KOPT-K1 (cell line): Measurements from ENCODE around the gene PRR18.

Source experiments
- H3K27ac ChIP-seq: fragments of 200-600 bp; sonication (generic); 2 replicates; pipeline ENCODE4 v1.5.1; 2016; ENCODE audit warnings: antibody characterized with exemption, mild to moderate bottlenecking, low read depth, low read length; ENCODE audit not compliant: poor library complexity, severe bottlenecking
- H3K36me3 ChIP-seq: fragments of 200-600 bp; sonication (generic); 2 replicates; pipeline ENCODE4 v1.5.1; 2017; ENCODE audit warnings: antibody characterized with exemption, mild to moderate bottlenecking, low read length, moderate library complexity; ENCODE audit not compliant: insufficient read depth
- H3K9me3 ChIP-seq: fragments of 200-600 bp; sonication (generic); 2 replicates; pipeline ENCODE4 v1.5.1; 2017; ENCODE audit warnings: antibody characterized with exemption, low read length, mild to moderate bottlenecking; ENCODE audit not compliant: insufficient read depth, poor library complexity, severe bottlenecking

The PRR18 gene

DNA sequence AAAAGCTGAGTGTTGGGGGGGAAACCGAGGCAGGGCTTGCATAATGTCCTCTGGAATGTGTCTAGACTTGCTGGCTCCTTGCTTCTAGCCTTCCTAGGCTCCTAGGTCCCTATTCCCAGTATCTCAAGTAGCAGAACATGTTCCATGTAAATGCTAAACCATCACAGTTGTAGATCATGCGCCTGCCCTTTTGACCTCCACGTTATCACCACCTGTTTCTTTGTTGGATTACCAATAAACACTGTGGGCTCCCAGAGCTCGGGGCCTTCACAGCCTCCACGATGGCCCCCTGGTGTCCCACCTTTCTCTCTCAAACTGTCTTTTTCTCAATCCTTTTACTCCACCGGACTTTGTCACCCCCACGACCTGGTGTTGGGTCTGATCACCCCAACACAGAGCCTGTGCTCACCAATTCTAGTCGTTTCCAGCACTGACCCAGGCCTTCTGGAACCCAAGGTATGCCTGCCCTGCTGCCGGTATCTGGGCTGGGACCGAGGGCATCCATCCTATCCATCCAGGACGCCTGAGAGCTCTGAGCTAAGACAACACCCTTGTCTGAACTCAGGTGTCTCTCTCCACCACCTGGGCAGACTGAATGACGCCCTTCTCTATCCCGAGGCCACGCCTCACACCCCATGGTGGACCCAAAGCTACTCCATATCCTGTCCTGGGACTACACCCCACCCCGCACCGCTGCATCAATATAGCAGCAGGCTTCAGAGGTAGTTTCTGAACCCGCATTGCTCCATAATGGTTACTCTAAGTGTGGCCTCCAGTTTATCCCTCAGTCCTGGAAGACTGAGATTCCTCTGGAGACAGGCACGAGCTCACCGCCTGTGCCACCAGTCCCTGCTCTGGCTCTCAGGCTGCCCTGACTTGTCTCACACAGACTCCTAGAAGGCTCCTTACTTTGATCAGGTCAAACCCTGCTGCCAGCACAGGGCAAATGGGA lies 9.3 kb upstream of the PRR18 start:
- Histone ChIP-seq H3K27ac (no peak overlapping the region), H3K9me3 (no peaks in the 10 kb centered on the region)

DNA sequence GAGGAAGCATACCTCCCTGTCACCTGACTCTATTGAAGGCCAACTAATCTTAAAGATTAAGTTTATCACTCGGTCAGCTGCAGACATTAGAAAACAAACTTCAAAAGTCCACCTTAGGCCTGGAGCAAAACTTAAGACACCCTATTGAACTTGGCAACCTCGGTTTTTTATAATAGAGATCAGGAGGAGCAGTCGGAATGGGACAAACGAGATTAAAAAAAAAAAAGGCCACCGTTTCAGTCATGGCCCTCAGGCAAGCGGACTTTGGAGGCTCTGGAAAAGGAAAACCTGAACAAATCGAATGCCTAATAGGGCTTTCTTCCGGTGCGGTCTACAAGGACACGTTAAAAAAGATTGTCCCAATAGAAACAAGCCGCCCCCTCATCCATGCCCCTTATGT lies 7.2 kb upstream of the PRR18 start:
- no peak overlapping the region for H3K27ac ChIP-seq
- peaks cover 17% of the 10 kb centered on the region for H3K36me3 ChIP-seq
- no peaks in the 10 kb centered on the region for H3K9me3 ChIP-seq

More for the DNA sequence above, 9.3 kb upstream of the PRR18 start:
- peaks cover 35% of the 10 kb centered on the region for H3K36me3 ChIP-seq

DNA sequence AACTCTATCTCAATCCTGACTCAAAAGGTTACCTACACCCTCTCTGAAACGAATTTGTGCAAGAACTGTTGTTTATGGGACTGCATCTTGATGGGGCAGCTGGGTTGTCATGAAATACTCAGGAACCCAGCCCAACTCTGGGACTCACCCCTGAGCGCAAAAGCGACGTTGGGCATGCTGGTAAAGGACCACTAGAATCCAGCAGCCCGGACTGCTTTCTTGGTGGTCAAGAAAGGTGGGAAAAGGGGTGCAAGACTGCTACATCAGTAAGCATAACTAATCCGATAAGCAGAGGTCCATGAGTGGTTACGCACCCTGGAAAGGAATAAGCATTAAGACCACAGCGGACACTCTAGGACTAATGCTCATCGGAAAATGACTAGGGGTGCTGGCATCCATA lies 6.3 kb upstream of the PRR18 start:
- Histone ChIP-seq H3K9me3 (no peaks in the 10 kb centered on the region), H3K27ac (no peak overlapping the region), H3K36me3 (peaks cover 10% of the 10 kb centered on the region; the same call in 1 of the 2 replicates)

DNA sequence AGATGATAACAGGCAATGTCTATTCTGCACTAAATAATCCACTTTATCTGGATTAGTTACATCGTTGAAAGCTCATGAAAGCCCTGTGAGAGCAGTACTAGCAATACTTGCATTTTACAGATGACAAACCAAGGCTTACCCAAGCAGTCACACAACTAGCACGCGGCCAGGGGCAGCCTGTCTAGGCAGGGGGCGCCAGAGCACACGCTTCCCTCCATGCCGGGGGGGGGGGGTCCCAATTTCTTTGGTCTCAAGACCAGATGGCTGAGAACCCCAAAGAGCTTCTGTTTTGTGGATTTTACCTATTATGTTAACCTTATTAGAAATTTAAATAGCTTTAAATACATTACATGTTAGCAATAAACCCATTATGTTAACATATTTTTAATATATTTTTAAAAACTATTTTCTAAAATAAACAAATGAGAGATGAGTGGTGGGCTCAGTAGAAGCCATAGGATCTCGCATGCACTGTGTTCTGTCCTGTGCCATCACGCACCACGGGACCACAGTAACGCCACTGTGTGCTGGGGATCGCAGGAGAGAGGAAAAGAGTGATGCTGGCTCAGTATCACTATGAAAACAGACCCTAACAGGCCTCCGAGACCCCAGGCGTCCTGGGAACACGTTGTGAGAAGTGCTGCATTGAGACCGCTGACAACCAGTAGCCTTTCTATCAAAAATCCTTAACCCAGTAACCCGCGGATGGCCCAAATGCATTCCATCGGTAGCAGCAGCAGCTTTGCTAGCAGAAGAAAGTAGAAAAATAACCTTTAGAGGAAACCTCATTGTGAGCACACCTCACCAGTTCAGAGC lies 5.3 kb upstream of the PRR18 start:
- no peaks in the 10 kb centered on the region for H3K9me3 ChIP-seq
- 0 out of 2 replicates have a peak, but pooled peaks cover under 1% of the 10 kb centered on the region for H3K36me3 ChIP-seq
- no peak overlapping the region for H3K27ac ChIP-seq

DNA sequence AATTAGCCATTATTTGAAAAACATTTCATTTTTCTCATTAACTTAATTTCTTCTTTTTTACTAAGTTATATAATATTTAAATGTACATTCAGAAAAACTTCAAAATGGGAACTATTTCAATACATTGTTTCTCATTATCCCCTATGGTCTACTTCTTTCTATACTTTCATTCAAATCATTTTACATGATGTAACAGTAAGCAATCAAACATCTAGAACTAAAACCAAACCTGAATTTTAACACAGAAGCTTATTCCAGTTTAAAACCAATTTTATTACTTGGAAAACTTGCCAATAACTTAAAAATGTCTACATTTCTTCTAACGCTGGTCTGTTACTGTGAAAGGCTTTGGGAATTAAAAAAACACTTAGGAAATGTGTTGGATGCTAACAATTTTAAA lies 4.6 kb upstream of the PRR18 start:
- Histone ChIP-seq H3K36me3 (no peaks in the 10 kb centered on the region), H3K9me3 (no peaks in the 10 kb centered on the region), H3K27ac (no peak overlapping the region)

DNA sequence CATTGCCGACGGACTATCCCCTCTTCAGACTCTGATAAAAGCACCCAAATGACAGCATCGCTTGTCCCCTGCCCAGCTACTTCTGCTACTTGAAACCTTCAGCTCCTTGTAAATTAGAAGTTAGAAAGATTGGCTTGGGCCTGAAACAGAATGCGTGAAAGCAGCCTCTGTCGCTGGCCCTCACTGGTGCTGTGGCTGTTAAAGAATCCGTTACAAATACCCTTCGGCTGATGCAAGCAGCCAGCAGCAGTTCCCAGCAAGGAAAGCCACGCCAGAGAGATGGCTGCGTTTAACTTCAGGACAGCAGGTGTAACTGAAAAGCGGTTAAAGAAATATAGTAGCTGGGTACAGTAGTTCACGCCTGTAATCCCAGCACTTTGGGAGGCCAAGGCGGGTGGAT lies 2.4 kb upstream of the PRR18 start:
- Histone ChIP-seq H3K27ac (no peak overlapping the region), H3K36me3 (no peaks in the 10 kb centered on the region), H3K9me3 (no peaks in the 10 kb centered on the region)

DNA sequence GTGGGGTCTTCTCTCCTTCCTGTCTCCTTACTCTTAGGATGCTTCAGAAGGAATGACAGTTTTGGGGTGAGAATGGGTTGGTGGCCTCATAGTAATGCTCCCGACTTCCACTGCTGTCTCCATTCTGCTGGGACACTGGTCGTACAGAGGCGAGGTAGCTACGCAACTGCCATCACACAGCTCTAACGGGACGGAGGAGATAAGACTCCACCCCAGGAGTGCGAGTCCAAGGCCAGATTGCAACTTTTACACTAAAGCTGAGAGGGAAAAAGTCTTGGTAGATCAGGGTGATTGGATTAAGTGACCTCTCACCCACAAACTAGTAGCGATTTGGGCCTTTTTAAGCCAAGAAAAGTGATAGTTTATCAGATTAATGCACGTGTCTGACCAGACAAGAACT lies 1.8 kb upstream of the PRR18 start:
- Histone ChIP-seq H3K36me3 (no peaks in the 10 kb centered on the region), H3K9me3 (no peaks in the 10 kb centered on the region), H3K27ac (no peak overlapping the region)

DNA sequence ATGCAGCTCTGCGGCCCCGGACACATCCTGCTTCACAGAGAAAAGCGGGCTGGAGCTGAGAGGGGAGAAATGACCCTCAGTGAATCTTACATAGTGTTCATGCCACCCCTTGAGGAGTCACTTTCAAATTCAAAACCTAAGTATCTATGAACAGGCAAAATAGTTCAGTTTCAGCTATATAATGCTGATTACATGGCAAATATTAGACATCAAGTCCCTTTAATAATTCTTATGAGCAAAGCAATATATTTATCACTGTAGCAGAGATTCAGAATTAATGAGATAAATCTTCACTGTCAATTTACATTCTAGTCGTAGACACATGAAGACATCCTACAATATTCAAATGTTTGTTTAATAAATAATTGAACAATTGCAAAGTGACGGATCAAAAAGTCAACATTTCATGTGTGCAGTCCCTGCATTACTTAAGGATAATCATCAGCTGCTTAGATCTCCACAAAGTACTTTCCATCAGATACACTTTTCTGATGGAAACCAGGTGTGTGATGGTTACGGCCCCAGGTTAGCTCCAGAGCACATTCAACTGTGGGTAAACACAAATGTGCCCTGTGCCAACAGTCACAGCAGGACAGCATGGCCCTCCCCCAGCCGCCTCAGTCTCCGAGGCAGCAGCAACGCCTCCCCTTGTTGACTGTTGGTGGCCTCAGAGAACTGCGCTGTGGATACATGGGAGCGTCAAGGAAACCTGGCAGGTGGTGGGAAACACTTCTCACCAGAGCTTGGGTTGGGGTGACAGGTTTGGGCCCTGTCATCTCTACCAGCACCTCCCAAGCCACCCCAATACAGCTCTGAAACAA lies 787 bp upstream of the PRR18 start:
- no peaks in the 10 kb centered on the region for H3K9me3 ChIP-seq
- H3K36me3 ChIP-seq = no peaks in the 10 kb centered on the region
- no peak overlapping the region for H3K27ac ChIP-seq

DNA sequence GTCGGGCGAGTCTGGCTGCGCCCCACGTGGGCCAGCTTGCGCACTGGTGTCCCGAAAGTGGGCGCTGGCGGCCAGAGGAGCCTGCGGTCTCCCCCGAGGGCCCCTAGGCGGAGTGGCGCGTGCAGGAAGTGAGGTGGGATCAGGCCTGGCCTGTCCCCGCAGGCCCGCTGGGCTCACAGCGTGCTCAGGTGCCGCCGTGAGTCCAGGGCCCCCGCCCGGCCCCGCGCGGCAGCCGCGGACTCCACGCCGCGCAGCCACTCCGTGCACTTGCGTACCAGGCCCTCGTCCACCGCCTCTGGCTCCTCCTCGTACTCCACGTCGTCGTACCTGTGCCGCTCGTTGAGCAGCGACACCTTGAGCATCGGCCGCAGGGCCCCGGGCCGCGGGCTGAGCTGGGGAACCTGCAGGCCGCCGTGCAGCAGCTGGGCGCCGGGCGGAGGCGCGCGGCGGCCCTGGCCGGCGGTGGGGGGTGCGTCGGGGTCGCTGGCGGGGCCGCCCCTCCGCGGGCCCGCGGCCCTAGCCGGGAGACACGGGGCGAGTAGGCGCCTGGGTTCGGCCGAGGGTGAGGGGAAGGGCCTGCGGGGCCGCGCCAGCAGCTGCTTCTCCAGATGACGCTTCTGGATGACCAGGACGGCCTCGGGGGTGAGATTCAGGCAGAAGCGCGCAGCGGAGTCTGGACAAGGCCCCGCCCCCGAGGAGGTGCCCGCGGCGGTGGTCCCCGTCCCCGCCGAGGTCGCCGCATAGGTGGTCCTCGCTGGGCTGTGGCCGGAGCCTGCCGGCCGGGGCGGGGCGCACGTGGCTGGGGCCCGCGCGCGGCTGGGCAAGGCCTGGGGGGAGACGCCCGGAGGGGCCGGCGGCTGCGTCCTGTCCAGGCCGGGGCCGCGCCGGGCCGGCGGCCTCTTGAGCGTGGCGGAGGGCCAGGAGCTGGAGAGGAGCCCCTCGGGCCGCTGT lies 835 bp downstream of the PRR18 start:
- H3K27ac ChIP-seq = no peak overlapping the region
- H3K9me3 ChIP-seq = no peaks in the 10 kb centered on the region
- H3K36me3 ChIP-seq = no peaks in the 10 kb centered on the region

DNA sequence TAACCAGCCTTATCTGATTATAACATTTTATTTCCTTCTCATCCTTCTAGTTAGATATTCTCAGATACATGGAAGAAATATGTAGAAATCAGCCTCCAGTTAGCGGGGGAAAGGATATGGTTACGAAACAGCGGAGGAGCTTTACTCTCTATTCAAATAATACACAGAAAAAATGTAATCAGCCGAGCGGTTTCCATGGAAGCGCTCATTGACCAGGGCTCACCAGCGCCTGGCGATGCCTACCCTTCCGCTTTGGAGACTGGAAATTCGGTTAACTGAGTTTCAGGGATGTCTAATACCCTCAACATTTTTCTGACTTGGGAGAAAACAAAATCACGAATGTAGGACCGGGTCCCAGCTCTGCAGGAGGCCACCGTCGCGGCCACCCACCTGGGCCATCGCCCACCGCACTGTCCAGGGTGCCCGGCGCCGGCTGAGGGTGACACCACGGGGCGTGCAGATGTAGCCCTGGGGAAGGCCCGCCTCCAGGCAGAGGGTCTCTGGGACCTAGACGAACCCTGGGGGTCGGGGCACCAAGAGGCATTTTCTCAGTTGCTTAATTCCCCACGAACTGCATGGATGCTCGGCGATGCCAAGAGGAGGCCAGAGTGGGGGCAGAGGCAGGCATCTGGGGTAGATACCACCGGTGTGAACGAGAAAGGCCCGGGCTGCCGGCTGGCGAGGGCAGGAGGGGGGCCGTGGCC lies 1.7 kb downstream of the PRR18 start:
- Histone ChIP-seq H3K27ac (no peak overlapping the region), H3K36me3 (no peaks in the 10 kb centered on the region), H3K9me3 (no peaks in the 10 kb centered on the region)

DNA sequence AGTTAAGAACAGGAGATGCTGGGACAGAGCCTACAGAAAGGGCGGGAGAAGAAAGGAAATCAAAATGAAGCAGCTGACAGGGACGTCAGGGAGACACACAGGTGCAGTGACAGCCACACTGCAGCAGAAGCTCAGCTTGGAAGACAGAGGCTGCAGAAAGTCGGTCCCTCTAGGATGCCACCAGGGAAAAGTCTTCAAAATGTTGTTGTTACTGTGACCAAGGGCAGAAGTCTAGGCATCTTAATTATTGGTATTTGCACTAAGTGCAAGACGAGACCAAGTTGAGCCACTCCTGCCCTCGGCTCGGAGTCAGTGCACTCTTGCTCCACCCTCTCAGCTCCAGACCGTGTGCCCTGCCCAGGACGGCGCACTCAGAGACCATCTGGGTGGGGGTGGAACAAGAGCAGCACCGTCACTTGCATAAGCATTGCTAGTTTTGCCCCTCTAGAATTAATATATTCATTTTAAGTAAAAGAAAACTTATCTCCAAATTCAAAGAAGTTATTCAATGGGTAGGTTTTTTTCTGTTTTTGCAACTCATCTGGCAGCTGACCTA lies 2.6 kb downstream of the PRR18 start:
- Histone ChIP-seq H3K9me3 (no peaks in the 10 kb centered on the region), H3K27ac (no peak overlapping the region), H3K36me3 (no peaks in the 10 kb centered on the region)

DNA sequence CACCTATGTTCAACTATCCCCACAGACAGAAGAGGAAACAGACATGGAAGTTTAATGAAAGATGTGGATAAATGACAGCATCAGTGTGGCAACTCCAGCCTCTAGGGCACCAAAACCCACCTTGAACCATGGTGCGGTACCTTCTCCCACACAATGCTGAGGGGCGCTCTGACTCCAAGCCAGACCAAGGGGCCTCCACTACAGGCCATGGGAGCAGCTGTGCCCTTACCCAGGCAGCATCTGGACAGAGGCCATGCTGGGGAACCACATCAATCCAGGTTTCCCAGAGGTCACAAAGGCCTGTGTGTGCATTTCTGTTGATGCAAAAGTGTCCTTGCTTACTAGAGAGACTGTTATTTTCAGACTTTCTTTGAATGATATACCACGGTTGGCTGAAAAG lies 4.1 kb downstream of the PRR18 start:
- Histone ChIP-seq H3K27ac (no peak overlapping the region), H3K36me3 (no peaks in the 10 kb centered on the region)

More for the DNA sequence above, 4.1 kb downstream of the PRR18 start:
- no peaks in the 10 kb centered on the region for H3K9me3 ChIP-seq
